T-helper 2 cell (primary cell): ENCODE results near the gene CAMK2G.
"Not testable (repeated sequence)": the region's sequence is repeated elsewhere in the genome, so short reads cannot be mapped to it uniquely, and the experiment has no call there.

ENCODE experiments used
- DNase-seq, 5 experiments: peaks; one replicate each; pipeline versions ENCODE4 v3.0.0 to v3.0.0-alpha.2; 2012 to 2022

The CAMK2G gene

DNA sequence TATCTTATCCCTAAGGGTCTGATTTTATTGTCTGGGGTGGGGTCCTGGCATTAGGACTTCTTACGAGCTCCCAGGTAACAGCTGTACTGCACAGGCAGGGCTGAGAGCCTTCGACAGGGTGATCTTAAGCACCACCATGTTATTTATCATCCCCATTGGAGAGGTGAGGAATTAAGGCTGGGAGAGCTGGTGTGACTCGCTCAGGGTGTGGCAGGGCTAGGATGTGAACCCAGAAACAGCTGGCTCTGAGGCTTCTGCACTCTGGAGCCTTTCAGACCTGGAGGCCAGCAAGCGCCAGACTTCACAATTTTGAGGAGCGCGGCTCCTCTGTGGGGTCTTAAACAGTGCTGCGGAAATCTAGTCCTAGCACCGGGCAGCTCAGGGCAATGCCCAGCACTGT is 35.5 kb downstream of the CAMK2G start:
- DNase-seq = no peak

DNA sequence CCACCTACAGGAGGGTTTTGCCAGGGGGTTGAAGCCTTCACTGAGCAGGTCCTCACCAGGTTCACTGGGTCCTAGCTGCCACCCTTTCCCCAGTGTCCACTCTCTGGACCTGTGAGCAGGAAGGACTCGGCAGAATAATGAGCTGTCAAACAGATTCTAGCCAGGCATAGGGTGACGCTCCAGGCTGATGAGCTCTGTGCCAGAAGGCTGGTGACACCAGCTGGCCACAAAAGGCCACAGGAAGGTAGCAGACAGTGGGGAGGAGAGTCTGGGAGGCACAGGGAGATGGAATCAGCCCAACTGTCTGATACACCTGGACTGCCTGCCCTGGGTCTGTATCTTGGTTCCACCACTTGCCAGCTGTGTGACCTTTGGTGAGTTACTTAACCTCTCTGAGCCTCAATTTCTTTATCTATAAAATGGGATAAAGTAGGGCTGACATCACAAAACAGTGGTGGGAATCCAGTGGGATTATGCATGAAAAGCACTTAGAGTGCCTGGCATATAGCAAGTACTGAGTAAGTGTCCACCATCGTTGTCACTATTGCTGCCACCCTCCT is 36.3 kb downstream of the CAMK2G start:
- DNase-seq = no peak

DNA sequence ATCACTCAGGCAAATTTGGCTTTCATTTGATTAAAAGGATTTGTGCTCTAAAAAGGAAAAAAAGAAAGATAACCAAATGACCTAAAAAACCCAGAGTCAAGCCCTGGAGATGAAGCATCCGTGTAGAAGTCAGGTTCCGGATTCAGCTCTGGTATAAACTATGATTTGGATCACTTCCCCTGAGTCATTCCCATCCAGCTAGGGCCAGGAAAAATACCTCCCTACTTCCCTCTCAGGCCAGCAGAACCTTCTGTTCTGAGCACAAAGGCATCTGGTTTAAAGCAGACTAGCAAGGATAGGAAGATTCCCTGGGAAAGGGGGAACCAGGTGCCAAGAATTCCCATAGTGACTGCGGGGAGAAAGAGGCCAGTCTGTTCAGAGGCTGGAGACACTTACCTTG is 37.3 kb downstream of the CAMK2G start:
- DNase-seq = no peak

DNA sequence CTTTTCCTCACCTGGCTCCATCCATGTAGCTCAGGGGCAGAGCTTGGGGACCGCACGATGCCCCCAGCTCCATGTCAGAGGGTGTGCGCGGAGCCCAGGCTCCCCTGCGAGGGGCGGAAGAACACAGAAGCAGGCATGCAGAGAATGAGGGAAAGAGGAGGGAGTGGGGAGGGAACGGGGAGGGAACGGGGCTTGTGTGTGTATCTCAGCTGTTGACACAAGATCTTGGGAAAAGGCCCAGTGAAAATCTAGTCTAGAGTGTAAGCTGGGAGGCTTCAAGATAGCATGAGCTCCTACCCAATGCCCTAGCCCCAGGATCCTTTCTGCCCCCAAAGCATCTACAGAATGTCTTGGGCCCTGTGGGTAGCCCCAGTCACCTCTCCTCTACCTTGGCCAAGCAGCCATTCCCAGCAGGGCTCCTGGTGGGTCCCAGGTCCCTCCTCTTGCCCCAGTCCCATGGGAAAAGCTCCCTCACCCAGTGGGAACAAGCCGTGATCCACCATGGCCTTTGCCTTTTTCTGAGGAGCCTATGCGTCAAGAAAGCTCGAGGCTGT is 37.9 kb downstream of the CAMK2G start:
- DNase-seq = no peak

DNA sequence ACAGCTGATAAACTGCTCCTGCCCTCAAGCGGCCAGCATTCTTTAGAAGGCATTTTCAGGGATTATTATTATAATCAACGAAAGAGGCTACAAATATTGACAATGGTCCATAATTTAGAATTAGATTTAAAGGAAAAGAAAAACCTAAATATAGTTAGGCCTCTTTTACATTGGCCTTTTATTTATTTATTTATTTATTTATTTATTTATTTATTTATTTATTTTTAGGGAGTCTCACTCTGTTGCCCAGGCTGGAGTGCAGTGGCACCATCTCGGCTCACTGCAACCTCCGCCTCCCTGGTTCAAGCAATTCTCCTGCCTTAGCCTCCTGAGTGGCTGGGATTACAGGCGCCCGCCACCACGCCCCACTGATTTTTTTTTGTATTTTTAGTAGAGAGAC is 45.3 kb downstream of the CAMK2G start:
- DNase-seq = not testable (repeated sequence)

DNA sequence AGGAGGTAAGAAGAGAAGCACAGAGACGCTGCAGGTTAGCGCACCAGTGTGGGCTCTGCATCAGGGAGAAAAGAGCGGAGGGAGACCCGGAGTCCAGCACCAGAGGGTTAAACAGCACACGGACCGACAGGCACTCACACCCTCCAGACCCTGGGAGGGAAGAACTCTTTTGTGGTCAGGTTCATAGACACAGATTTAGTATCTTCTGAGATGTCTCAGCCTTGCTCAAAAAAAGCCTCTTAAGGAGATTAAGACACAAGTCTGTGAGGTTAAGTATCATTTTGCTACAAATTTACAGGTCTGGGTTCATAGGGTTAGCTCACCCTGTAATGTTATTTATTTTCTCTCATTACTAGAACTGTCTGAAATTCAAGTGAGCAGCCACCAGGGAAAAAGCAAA is 46.2 kb downstream of the CAMK2G start:
- no peak for DNase-seq

DNA sequence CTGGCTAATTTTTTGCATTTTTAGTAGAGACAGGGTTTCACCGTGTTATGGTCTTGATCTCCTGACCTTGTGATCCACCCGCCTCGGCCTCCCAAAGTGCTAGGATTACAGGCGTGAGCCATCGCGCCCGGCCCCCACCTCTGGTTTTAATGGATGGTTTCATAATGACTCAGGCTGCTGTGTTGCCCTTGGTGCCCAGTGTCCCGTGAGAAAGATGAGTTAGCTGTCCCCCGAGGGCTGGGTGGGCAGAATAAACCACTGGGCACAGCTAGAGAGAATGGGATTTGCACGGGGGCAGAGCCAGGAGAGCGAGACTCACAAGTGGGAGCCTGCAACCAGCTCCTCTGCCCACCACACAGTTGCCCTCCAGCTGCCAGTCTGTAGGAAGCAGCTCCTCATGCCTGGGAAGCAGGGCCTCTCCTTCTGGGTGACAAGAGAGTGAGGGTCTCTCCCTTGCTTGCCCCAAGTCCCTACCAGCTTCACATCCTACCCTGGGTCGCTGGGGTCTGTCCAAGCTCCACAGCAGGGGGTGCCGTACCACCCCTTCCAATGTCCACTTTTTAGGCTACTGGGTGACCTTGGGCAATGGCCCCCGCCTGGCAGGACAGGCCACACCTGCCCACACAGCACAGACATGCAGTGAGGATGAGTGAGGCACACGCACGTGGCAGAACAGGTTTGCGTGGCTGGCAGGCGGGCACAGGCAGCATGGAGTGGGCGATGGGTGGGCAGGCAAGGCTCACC is 46.8 kb downstream of the CAMK2G start:
- no peak for DNase-seq

DNA sequence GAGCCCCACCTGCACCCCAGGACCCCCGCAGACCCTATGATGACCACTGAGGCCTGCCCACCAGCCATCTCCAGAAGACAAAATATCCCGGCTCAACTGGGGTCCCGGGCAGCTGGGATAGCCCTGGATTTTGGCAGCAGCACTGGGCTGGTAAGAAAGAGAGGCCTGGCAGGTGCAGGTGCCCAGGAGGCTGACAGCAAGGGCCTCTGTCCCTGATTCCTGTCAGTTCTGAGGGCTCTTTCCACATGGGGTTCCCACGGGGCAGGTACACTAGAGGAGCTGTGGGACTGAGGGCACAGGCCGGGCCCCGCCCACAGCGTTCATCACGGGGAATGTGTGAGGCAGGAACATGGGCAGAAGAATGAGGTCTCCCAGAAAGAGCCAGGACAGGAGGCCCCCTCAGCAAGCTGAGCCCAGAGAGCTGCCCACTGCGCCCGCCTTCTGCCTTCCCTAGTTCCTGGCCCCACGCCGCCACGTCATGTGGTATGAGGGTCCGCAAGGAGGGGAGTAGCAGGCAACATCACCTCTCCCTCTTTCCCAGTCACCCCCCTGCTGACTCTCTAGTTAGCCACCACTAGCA is 50.1 kb downstream of the CAMK2G start:
- DNase-seq = no peak

DNA sequence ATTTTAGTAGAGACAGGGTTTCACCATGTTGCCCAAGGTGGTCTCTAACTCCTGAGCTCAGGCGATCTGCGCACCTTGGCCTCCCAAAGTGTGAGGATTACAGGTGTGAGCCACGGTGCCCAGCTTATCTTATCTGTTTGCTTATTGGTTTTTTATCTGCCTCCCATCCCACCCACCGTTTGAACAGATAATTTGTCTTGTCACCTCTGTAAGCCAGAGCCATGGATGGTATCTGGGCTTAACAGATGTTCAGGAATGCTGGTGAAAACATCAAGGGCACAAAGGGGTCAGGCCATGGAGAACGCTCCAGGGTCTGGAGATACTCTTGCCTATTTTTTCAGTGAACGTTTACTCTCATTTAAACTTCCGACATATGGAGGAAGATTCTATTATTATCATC is 51.0 kb downstream of the CAMK2G start:
- no peak for DNase-seq

DNA sequence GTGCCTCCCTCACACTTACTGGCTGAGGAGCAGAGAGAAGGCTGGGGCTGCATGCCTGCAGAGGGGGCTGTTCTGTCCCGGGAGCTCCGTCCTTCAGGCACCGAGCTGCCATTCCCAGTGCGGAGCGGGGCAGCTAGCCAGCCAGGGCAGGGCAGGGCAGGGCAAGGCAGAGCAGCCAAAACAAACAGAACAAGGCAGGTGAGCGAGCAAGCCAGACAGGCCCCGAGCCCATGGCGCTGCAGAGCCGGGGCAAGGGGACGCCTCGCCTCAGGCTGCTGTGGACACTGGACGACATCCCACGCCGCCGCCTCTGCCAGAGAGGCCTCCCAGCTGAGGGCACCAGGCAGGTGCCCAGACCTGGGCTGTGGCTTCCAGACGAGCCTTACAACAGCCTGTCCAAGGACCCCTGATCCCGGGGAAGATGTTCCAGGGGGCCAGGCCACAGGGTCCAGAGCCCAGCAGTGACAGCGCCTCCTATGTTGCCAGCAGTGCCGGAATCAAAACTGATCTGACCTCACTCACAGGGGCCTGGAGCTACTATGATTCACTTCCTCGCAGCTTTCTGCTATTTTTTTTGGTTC is 54.8 kb downstream of the CAMK2G start:
- DNase-seq = no peak

DNA sequence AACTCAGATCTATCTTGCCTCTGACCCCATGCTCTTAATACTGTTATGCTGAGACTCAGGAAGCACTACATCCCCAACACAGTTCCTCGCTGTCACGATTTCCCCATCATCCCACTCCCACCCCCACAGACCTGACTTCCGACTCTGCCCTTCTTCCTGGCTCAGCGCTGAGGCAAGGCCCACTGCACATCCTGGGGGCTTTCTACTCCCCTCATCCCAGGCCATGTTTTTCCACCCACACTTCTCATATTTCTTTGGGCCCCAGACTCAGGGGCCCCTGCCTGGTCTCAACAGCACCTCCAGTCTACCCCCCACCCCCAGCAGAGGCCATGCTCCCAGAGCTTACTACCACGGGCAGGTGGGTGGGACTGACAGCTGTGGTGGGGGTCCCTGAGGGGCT is 55.3 kb downstream of the CAMK2G start:
- DNase-seq = no peak

DNA sequence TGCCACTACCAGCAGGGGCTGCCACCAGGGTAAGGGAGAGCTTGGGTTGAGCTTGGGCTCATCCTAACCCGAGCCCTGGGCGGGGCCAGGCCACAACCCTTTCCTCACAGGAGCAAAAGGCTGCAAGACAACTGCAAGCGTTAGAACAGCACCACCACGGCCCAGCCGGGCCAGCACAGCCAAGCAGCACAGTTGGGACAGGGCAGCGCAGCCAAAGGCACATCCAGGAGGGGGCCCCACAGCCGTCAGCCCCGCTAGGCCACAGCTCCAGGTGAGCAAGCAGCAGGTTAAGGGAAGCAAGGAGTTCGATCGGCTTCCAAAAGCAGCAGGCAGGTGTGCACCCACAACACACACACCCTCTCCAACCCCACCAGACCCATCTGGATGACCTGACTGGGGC is 56.0 kb downstream of the CAMK2G start:
- no peak for DNase-seq

DNA sequence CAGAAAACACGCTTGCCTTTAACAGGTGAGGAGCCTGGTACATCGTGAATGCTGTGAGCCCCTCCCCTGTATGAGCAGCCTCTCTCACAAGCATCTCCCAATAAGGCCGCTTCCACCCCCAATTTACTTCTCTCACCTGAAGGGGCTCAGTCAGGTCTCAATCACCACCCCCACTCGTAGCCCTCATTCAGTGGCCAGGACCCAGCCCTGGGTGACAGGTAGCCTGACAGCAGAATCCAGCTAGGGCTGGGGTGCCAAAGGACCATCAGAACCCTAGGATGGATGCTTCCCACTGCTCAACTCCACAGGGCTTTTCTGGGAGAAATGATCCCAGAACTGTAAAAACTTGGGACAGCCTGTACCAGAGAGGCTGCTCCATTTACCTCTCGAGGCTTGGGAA is 56.5 kb downstream of the CAMK2G start:
- DNase-seq = no peak

DNA sequence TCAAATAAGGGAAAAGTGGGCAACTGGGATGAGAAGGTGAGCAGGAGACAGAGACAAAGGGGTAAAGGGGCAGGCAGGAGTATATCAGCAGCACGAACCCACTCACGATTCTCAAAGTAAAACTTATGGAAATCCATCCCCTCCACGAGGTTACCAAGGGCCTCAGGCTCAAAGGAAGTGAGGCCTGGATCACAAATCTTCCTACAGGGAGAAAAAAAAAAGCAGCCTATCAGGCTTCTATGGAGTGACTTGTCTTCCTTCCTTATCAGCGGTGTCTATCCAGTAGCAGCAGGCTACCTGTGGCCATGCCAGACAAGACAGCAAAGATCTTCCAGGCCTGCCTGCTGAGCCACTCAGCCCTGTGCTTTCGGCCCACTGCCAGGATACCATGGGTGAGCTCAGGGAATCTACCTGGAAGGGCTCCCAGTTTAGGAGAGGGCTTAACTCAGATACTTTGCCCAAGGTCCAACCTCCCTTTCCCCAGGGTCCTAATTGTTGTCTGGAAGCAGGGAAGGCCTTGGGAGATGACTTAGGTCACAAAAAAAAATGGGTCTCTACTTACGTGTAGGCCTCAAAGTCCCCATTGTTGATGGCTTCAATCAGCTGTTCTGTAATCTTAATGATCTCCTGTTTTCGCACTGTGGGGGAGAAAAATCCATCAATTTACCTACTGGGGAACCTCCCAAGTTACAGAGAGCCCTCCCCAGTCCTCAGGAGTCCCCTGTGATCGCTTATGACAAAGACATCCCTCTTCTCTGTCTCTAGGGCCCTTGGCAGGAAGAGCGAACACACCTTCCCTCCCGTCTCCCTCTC is 57.2 kb downstream of the CAMK2G start:
- no peak for DNase-seq

DNA sequence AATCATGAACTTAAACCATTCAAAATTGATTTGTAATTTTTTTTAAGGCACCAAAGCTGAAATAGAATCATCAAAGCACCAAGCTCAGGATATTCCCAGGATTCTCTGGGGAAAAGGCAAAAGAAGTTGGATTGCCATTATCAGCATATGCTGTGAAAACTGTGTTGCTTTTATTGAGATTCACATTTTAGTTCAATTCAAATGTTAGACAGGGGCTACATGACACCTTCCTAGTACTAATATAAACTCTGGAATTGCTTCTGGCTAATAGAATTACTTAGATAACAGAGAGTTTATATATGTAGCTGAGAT is 58.7 kb downstream of the CAMK2G start:
- DNase-seq = no peak

DNA sequence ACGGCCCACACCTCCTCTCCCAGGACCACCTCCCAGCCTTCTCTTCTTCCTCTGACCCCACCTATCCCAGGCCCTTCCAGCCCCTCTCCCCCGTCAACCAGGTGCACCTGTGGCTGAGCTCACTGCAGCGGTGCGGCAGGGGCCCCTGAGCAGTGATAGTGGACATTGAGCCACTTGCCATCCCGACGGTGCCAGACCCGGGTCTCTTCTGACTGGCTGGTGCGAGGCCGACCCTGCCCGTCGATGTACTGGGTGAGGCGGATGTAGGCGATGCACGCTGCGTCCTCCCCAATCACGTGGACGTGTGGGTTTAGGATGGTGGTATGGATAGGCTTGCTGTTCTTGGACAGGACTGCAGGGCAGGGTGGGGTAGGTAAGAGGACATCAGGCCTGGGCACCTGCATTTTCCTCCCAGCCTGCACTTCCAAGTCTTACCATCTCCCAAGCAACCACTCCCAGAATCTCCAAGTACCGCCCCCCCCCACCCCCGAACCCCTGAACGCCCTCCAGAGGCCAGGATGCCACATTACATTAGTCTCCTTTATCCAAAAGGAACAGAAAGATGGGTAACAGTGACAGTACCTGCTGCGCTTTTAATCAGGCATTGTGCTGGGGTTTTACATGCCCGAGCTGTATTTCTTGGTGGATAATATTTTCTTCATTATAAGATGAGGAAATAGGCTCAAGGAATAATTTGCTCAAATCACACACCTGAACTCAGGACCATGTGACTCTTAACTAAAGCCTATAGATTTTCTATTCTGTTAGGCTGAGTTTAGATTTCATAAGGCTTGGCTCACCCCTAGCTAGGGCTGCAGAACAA is 59.2 kb downstream of the CAMK2G start:
- no peak for DNase-seq

DNA sequence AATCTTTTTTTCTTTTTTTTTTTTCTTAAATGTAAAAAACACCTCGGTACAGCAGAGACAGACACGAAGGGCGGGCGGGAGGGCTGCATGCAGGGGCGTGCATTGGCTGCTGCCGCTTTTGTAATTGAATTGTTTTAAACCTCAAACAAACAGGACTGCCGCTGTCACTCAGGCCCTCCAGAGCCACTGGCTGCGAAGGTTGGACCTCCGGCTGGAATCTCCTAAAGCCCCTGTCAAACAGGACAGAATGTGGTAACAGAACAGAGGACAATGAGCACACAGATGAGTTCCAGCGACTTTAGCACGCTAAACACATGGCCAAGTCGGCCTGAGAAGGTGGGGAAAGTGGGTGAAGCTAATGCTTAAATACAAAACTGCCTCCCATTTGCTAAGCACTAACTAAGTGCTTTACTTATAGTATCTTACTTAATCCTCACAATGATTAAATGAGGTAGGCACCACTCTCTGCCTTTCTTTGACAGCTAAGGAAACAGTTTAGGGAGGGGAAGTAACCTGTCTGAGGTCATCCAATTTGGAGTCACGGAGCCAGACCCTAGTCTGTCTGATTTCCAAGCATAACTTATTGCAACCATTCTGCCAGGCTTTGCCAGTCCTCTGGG is 60.0 kb downstream of the CAMK2G start:
- DNase-seq = no peak

DNA sequence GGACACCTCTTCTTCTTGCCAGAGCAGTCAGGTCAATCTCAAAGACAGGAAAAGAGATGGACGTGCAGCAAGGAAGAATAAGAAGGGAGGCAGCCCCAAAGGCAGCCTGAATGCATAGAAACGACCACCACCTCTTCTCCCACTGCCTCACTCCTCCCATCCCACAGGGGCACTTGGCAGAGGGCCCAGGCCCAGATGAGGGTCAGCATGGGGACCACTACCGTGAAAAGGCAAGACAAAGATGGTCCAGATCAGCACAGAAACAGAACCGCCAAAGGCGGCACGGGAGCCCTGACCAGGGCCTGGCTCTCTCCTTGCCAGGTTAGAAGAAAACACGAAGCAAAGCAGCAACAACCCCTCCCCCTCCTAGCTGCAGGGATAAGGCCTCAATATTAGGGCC is 61.0 kb downstream of the CAMK2G start:
- no peak for DNase-seq

DNA sequence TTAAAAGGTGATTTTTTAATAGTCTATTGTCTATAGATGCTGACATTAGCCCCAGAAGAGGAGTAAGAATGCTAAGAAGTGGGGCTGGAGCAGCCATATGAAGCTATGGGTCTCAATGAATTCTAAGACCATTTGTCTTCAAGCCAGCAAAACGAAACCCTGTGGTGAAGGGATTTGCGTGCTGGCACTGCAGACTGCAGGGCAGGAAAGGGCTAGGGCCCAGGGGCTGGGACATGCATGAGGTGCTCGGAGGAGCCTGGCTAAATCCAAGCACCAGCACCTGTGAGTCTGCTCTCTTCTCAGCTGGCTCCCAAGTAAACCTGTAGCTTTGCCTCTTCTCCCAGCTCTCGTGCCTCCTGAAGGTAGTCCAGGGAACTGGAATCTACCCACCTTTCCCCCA is 61.7 kb downstream of the CAMK2G start:
- DNase-seq = no peak

DNA sequence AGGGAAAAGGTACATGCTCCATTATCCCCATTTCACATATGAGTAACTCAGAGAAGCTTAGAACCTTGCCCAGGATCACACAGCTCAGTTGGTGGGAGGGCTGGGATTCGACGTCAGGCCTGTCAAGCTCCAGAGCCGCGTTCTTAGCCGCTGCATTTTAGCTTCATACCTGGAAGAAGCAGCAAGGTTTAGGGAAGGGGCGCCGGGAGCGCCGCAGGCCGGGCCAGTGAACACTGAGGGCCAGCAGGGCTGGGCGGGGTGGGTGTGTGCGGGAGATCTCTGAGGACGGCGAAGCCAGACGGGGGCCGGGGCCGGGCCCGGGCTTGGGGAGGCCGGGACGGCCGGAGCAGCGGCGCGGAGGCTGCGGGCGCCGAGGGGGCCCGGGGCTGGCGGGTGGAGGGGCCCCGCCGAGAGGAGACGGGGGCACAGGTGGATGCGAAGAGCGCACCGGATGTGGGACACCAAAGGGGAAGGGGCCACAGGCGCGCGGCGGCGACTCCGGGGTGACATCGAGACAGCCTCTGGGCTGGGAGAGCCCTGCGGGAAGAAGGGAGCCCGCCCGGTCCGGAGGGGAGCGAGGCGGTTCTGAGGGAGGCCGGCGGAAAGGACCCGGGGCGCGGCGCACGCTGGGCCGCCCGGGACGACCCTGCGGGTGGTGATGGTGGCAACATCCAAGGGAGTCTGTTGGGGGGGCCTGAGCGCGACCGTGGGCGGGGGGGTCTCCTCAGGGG is 63.5 kb downstream of the CAMK2G start:
- peak; percentile 25 to 86 (median 54) for DNase-seq

DNA sequence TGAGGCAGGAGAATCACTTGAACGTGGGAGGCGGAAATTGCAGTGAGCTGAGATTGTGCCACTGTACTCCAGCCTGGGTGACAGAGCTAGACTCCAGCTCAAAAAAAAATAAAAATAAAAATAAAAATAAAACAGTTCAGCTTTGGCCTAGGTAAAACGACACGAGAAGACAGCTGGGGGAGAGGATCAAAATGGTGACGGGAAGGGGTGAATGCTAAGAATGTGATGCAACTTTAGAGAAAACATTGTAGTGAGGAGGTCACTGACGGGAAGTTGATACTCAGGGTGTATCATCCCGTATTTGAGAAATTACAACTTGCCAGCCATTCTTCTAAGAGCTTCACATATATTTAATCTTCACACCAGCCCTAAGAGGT is 64.0 kb downstream of the CAMK2G start:
- DNase-seq = peak in 1 of 5 experiments; percentile 60
